HCT116 (cell line): ENCODE results near the gene SETSIP. TPM values are rescaled to one million over a fixed set of nuclear protein-coding genes. Genes with fewer than 3 reads are reported as not detected.

Experiments used
- ATAC-seq: fragments of 200-7000 bp; cut with Tn5 transposase; 2 replicates; pipeline ENCODE4 v1.9.1; 2020; ENCODE audit warnings: mild to moderate bottlenecking, moderate library complexity
- BruUV-seq: library from RNA; stranded (reverse); fragments of 400-500 nt; replicated peaks from 2 replicates; lab custom pipeline; 2021; lab: Mats Ljungman, UMichigan
- CTCF ChIA-PET: fragments of 300-600 bp; sonication (Branson Sonifier 250); formaldehyde crosslinking; loops from one replicate; lab custom pipeline; 2021; ENCODE audit warnings: antibody characterized with exemption; lab: Charles Lee
- POLR2A ChIA-PET: fragments of 300-600, 350-600 bp; sonication (Branson Sonifier 250); formaldehyde crosslinking; loops from one replicate; lab custom pipeline; 2021; ENCODE audit warnings: antibody characterized with exemption; lab: Charles Lee
- RAD21 ChIA-PET, 2 experiments: fragments of 300-600 bp; sonication (Branson Sonifier 250); formaldehyde crosslinking; loops; one replicate each; lab custom pipeline; 2023; ENCODE audit warnings: low total read pairs in 2 of 2; ENCODE audit not compliant: uncharacterized antibody in 2 of 2, unreplicated experiment in 2 of 2, low non-redundant PET in 1 of 2; lab: Charles Lee
- DNase-seq: peaks from one replicate; pipeline ENCODE4 v3.0.0-alpha.2; 2010; ENCODE audit warnings: low read depth, low spot score
- H2AFZ ChIP-seq: fragments of 200-600 bp; shearing (Covaris generic), sonication (generic); 2 replicates; pipeline ENCODE4 v1.6.1; 2017; ENCODE audit warnings: low read depth, mixed run types, mixed read lengths, antibody characterized with exemption, low read length; ENCODE audit not compliant: poor library complexity, severe bottlenecking
- H3K27ac ChIP-seq: 2 replicates; pipeline ENCODE4 v1.5.1; 2012; ENCODE audit warnings: low read depth, low read length
- H3K27me3 ChIP-seq: fragments of 200-600 bp; sonication (generic); 2 replicates; pipeline ENCODE4 v1.6.1; 2016; ENCODE audit warnings: mixed run types, low read length, mixed read lengths; ENCODE audit not compliant: insufficient read depth
- H3K36me3 ChIP-seq, 2 experiments: fragments of 200-500 bp in 1 of 2; fragments of 200-600 bp in 1 of 2; sonication (Bioruptor generic) in 1 of 2; sonication (generic) in 1 of 2; 2 replicates each; pipeline versions ENCODE4 v1.5.1 to v1.6.1; 2014 to 2016; ENCODE audit warnings: low read length in 2 of 2, inconsistent platforms in 1 of 2, mixed read lengths in 1 of 2, mixed run types in 1 of 2; ENCODE audit not compliant: insufficient read depth in 2 of 2, control insufficient read depth in 1 of 2
- H3K4me1 ChIP-seq, 2 experiments: fragments of 200-600 bp in 1 of 2; sonication (generic) in 1 of 2; 2 replicates each; pipeline versions ENCODE4 v1.5.1 to v1.6.1; 2012 to 2017; ENCODE audit warnings: low read length in 2 of 2, inconsistent platforms in 1 of 2, mild to moderate bottlenecking in 1 of 2, mixed read lengths in 1 of 2, mixed run types in 1 of 2, moderate library complexity in 1 of 2; ENCODE audit not compliant: insufficient read depth in 2 of 2, control insufficient read depth in 1 of 2
- H3K4me2 ChIP-seq: fragments of 200-600 bp; sonication (generic); 2 replicates; pipeline ENCODE4 v1.6.1; 2017; ENCODE audit warnings: mixed run types, low read length, mixed read lengths
- H3K4me3 ChIP-seq, 2 experiments: fragments of 200-600 bp in 1 of 2; sonication (generic) in 1 of 2; replicated peaks in 1 of 2; 2 replicates each; pipeline ENCODE4 v1.5.1; 2011 to 2016; ENCODE audit warnings: low read length in 2 of 2, control low read depth in 1 of 2, low read depth in 1 of 2, mild to moderate bottlenecking in 1 of 2, mixed read lengths in 1 of 2, mixed run types in 1 of 2
- H3K79me2 ChIP-seq: fragments of 200-600 bp; sonication (generic); 2 replicates; pipeline ENCODE4 v1.6.1; 2017; ENCODE audit warnings: mild to moderate bottlenecking, mixed run types, low read length, moderate library complexity, mixed read lengths; ENCODE audit not compliant: insufficient read depth
- H3K9ac ChIP-seq: fragments of 200-600 bp; sonication (generic); 2 replicates; pipeline ENCODE4 v1.6.1; 2016; ENCODE audit warnings: low read length, mixed read lengths
- H3K9me2 ChIP-seq: fragments of 200-600 bp; sonication (generic), shearing (Covaris generic); 2 replicates; pipeline ENCODE4 v1.6.1; 2017; ENCODE audit warnings: mixed run types, mild to moderate bottlenecking, moderate library complexity; ENCODE audit not compliant: insufficient read depth
- H3K9me3 ChIP-seq, 2 experiments: fragments of 200-500 bp in 1 of 2; fragments of 200-600 bp in 1 of 2; sonication (Bioruptor generic) in 1 of 2; sonication (generic) in 1 of 2; 2 replicates each; pipeline ENCODE4 v1.6.1; 2014 to 2017; ENCODE audit warnings: low read length in 2 of 2, mixed read lengths in 2 of 2, inconsistent platforms in 1 of 2, low read depth in 1 of 2, mild to moderate bottlenecking in 1 of 2, mixed run types in 1 of 2, moderate library complexity in 1 of 2; ENCODE audit not compliant: control insufficient read depth in 1 of 2, insufficient read depth in 1 of 2
- H4K20me1 ChIP-seq: fragments of 200-600 bp; sonication (generic), shearing (Covaris generic); 2 replicates; pipeline ENCODE4 v1.6.1; 2017; ENCODE audit warnings: mixed run types, mild to moderate bottlenecking, moderate library complexity; ENCODE audit not compliant: insufficient read depth
- EGR1 ChIP-seq: IDR thresholded peaks from 2 replicates; pipeline ENCODE4 v1.6.1; 2012; ENCODE audit warnings: low read depth
- ELF1 ChIP-seq: IDR thresholded peaks from 2 replicates; pipeline ENCODE4 v1.6.1; 2012; ENCODE audit warnings: low read depth, borderline replicate concordance
- EZH2 ChIP-seq: fragments of 200-600 bp; sonication (generic); IDR thresholded peaks from 2 replicates; pipeline ENCODE4 v1.6.1; 2017; ENCODE audit warnings: antibody characterized with exemption, mixed run types
- POLR2AphosphoS5 ChIP-seq: IDR thresholded peaks from 2 replicates; pipeline ENCODE4 v1.6.1; 2011; ENCODE audit warnings: mild to moderate bottlenecking, low read depth, low read length, moderate library complexity
- SP1 ChIP-seq: IDR thresholded peaks from 2 replicates; pipeline ENCODE4 v1.6.1; 2012; ENCODE audit warnings: low read depth
- TCF7L2 ChIP-seq: IDR thresholded peaks from 2 replicates; pipeline ENCODE4 v1.7.0; 2011; ENCODE audit warnings: borderline replicate concordance, inconsistent platforms; ENCODE audit not compliant: insufficient read depth, insufficient read length; ENCODE audit errors: extremely low read depth
- ZBTB33 ChIP-seq: IDR thresholded peaks from 2 replicates; pipeline ENCODE4 v1.6.1; 2011; ENCODE audit warnings: mild to moderate bottlenecking, low read length, moderate library complexity; ENCODE audit not compliant: insufficient replicate concordance; ENCODE audit errors: extremely low read depth
- ZFX ChIP-seq: fragments of 450-650 bp; IDR thresholded peaks from 2 replicates; pipeline ENCODE4 v1.6.1; 2017
- intact Hi-C: fragments of 100-400 bp; cut with micrococcal nuclease; formaldehyde crosslinking; loops from 2 replicates; pipeline ENCODE4 v1.10.0; 2022
- total RNA-seq: library from RNA; stranded (reverse); gene quantifications from one replicate; pipeline ENCODE4 v1.2.1, GENCODE V29; 2021; ENCODE audit not compliant: unreplicated experiment

SETSIP gene
- total RNA-seq, 1 experiment from 2014 or later = 0.27 TPM

GRCh38 chr1:92123868-92124267 is 48.7 kb upstream of the SETSIP start (continued):
- TF ChIP-seq ZBTB33 (no peak), POLR2AphosphoS5 (no peak), ZFX (no peak), ELF1 (no peak), TCF7L2 (no peak), EZH2 (no peak)
- TF ChIP-seq, all 23 proteins: peak for 0

- no peaks in the 10 kb centered on the region for H4K20me1 ChIP-seq
- ChIA-PET CTCF (no interaction called here), RAD21 (no interaction called here), POLR2A (no interaction called here)
- intact Hi-C loops = no loop called here
- no TSS peak for BruUV-seq
- H3K4me1 ChIP-seq = no peaks in the 10 kb centered on the region
- H3K9me2 ChIP-seq = 0 out of 2 replicates have a peak, but pooled peaks cover 2% of the 10 kb centered on the region
- H3K4me2 ChIP-seq = no peak overlapping the region
- H3K9ac ChIP-seq = no peak overlapping the region
- H3K9me3 ChIP-seq = no peaks in the 10 kb centered on the region
- no peak overlapping the region for H2AFZ ChIP-seq
- TF ChIP-seq EZH2 (no peak), SP1 (no peak), TCF7L2 (no peak), EGR1 (no peak)
- H3K4me3 ChIP-seq = no peak overlapping the region
- H3K27ac ChIP-seq = no peak overlapping the region
- ATAC-seq (no peak), DNase-seq (peak; percentile 2)
- no peaks in the 10 kb centered on the region for H3K27me3 ChIP-seq
- H3K36me3 ChIP-seq = no peaks in the 10 kb centered on the region
- H3K79me2 ChIP-seq = no peaks in the 10 kb centered on the region
Observed at GRCh38 chr1:92118826-92119225, 43.6 kb upstream of the SETSIP start.
